Transverse colon (tissue), 4 donors: ENCODE results near the gene ALDOB. TPM values are rescaled to one million over a fixed set of nuclear protein-coding genes. Genes with fewer than 3 reads are reported as not detected.

Source experiments
- small RNA-seq, 4 donors: library from RNA; depleted of rRNA; stranded (forward); fragments of <200 nt; gene quantifications; one replicate each; pipeline ENCODE3, GENCODE V24; 2016
- total RNA-seq, 4 donors: library from RNA; depleted of rRNA; stranded (reverse); fragments of >200 nt; gene quantifications; one replicate each; pipeline ENCODE4 v1.1.0, GENCODE V29; 2016

The ALDOB gene
- total RNA-seq, 4 donors from 2014 or later: 1.9 to 55.0 (median 20.1) TPM; not detected in 1

Small RNA genes lying within 50 kb of the gene (small RNA-seq; reads per million reads assigned to genes)
- gene AL353621.2: 0 reads per million in 4 donors

Other genes starting within 250 kb of the ALDOB start
- under 1 TPM in 1 of 4 donors, not detected in 3; 0.14 TPM for gene BAAT, start 50.8 kb downstream of the ALDOB start, total RNA-seq
- 10 to 100 TPM in 1 of 4 donors, 1 to 10 TPM in 3; 3.4 to 16.1 (median 9.5) TPM for gene MRPL50, start 37.2 kb downstream of the ALDOB start, total RNA-seq
- 10 to 100 TPM in 2 of 4 donors, 1 to 10 TPM in 2; 5.6 to 21.3 (median 13.4) TPM for gene ZNF189, start 36.9 kb downstream of the ALDOB start, total RNA-seq
- gene RNF20, start 98.1 kb upstream of the ALDOB start, total RNA-seq: 10 to 100 TPM in 3 of 4 donors, 1 to 10 TPM in 1; 9.0 to 21.0 (median 13.9) TPM
- gene PPP3R2, start 159.2 kb upstream of the ALDOB start, total RNA-seq: not detected